ENCODE measurements around the gene FCRL6.

The FCRL6 gene

DNA sequence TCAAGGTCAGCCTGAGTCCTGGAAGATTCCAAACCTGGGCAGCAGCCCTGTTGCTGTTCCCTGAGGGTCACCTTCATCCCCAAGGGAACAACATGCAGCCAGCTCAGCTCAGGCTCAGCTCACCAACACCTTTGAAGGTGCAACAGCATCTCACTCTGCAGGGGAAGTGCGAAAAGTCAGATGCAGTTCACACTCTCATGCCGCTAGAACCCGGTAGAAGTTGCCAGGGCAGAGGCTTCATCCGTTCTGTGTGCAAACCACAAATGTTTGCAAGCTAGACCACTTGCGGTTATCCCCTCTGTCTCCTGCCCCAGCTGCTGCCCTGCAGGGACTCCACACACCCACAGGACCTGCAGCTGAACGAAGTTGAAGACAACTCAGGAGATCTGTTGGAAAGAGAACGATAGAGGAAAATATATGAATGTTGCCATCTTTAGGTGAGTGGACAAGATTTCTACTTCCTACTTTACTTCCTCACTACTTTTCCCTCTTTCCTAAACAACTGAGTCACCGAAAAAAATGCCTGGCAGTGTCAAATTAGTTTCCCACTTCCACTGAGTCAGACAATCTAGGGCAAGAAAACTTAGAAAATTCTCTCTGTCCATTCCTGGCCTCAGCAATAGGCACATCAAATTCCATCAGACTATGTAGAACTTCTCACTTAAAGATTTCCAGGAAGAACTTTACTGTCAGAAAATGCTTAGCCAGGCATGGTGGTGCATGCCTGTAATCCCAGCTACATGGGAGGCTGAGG is 1.8 kb upstream of the FCRL6 start:
- DNase-seq = no peak

DNA sequence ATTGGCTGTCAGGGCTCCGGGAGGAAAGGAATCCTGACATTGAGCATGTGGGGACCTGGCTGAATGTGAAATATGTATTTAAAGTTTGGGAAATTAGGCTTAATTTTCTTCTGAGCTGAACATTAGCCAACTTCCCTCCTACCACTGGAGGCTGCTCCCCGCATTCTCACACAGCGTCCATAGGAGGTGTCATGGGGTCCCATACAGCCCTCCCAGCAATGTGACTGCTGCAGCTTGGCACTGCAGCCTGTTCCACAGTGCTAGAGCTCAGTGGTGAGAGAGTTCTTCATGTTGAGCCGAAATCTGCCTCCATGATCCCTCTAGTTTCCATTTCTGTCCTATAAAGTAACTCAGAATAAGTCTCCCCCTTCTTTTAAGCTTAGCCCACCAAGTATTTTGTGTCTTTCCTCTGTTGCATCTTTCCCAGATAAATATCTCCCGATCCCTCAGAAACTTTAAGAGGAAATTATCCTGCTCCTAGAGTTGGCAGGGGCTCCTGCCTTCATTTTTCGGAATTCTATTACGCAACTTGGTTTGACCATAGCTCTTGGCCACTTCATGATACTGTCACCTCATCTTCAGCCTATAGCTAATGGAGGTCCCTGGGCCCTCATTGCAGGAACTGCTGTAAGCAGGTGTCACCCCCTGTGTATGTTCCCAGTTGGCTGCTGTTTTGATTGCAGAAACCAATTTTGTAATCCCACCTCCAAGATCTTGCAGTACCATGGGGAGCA is 2.0 kb downstream of the FCRL6 start:
- no peak for DNase-seq

DNA sequence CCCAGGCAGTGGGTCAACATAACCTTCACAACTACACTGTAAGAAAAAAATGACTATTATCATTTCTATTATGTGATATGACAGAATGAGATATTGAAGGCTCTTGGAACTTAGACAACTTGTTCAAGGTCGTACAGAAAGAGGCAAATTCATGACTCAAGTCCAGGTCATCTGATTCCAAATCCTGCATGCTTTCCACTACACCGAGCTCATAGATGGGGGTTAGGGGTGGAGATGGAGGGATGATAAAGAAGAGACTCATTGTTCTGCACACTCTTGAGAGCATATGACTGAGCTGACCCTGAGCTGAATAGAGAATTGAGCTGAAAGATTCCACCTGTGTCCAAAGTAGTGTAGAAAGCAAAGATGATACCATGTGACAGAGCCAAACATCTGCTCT is 2.8 kb downstream of the FCRL6 start:
- DNase-seq = no peak

DNA sequence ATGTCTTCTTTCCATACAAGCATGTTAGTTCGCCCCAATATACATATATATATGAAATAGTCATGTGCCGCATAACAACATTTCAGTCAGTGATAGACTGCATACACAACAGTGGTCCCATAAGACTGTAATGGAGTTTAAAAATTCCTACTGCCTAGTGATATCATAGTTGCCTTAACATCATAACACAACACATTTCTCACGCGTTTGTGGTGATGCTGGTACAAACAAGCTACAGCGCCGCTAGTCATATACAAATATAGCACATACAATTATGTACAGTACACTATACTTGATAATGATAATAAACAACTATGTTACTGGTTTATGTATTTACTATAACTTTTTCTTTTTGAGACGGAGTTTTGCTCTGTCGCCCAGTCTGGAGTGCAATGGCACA is 13.8 kb downstream of the FCRL6 start:
- DNase-seq = no peak

DNA sequence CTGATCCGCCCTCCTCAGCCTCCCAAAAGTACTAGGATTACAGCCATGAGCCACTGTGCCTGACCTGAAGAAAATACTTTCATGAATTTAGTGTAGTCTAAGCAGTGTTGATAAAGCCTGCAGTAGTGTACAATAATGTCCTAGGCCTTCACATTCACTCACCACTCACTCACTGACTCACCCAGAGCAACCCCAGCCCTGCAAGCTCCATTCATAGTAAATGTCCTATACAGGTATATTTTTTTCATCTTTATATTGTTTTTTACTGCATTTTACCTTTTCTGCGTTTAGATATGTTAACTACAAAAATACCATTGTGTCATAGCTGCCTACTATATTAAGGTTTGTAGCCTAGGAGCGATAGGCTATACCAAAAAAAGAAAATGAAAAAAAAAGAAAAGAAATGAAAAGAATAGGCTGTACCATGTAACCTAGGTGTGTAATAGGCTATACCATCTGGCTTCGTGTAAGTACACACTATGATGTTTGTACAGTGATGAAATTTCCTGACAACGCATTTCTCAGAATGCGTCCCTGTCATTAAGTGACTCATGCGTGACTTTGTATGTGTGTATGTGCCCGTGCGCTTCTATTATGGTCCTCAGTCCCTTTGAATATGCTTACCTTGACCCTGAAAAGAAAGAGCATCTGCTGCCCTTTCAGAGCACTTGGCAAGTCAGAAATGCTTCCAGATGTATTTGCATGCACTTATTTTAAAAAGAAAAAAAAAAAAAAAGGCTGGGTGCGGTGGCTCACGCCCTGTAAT is 15.3 kb downstream of the FCRL6 start:
- DNase-seq = no peak

DNA sequence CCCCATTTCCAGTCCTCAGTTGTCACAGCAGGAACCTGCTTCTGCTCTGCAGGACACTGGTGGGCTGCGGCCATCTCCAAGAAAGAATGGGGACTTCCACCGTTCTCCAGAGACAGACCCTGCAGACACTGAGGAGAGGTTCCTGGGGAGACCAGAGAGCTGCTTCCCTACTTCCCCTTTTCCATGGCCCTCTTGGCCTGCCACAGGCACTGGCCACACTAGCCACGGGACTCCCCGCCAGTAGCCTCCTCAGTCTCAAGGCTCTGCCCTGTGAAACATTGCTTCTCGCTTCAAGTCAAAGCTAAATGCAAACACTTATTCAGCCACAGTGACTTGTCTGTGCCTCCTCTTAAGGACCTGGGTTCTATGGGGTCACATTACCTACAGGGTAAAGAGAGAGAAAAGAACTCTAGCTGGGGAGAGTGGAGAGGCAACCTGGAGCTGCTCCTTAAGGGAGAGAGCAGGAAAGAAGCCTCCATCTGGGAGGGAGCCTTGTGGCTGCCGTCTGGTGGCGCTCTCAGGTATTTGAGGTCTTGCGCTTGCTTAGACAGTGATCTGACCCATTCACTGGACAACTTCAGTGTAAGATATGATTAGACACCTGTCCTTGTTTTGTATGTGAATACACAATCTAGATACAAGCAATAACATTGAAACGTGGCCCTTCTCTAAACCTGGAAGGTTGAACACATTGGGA is 19.2 kb downstream of the FCRL6 start:
- DNase-seq = no peak

DNA sequence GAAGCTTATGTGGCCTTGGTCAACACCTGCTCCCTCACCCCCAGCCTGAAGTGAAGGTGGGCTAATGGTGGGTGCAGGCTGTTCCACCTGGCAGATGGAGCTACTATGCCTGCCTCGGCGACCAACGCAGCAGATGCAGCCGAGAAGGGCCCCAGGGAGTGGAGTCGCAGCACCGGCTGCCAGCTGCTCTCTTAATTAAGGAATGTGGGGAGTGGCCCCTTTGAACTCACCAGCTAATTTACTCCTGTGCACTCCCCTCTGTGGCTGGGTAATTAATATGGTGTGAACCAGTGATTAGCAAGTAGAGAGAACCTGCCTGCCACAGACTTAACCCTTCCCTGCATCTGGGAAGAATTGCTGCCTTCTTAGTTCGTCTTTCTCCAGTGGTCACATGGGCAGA is 21.2 kb downstream of the FCRL6 start:
- no peak for DNase-seq

DNA sequence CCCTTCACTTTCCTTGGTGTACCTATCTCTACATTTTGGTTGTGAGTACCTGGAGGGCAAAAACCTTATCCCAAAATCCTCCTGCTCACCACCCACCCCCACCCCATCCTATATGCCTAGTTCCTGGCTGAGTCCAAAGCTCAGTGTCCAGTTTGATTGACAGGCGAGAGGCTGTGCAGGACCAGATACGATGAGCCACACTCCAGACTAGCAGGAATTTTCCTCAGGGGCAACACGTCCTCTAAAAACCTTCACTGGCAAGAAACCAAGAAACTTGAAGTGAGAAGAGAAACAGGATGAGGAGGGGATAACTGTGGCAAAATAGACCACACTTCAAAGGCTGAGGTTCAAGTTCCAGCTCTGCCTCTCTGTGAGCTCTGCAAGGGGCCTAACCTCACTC is 23.4 kb downstream of the FCRL6 start:
- DNase-seq = peak; percentile 66

DNA sequence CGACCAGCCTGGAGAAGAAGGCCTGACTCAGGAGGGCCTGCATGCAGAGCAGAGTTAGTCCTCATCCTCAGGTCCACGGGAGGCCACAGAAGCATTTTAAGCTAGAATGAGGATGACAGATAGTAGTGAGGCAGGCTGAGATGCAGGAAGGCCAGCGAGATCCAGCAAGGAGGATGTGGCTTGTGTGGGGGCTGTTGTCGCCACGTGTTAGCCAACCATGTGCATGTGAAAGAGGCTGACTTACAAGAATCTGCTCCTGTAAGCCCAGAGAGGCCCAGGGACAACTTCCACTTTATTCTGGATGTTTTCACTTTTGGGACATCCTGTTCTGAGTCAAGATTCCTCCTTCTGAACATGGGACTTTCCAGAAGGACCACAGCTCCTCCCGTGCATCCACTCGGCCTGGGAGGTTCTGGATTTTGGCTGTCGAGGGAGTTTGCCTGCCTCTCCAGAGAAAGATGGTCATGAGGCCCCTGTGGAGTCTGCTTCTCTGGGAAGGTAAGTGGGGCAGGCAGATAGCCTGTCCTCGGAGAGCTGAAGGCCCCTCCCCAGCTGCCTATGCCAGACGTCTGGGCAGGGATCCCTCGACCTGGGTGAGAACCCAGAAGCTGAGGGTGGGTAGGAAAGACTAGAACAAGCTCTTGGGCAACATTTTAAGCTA is 24.4 kb downstream of the FCRL6 start, which contains the start of gene SLAMF8:
SLAMF8 (plus strand) TSS at position 433 of the 661 bp plus-strand sequence; CDS start at position 459, 26 bp downstream.
- no peak for DNase-seq

DNA sequence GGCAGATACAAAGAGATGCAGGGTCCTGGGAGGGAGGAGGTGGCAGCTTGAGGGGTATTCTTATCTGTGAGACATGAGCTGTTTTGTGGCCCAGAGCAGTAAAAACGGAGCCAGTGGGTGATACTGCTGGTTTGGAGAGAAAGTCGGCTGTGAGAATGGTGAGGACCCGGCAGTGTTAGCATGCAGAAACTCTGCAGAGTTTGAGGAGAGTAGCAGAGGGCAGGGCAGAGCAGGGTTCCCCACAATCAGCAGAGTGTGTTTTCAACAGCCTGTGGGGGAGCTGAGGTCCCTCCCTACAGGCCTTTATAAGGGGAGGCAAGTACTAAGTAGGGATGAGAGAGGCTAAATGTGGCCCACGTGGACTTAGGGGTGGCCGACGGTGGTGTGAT is 24.9 kb downstream of the FCRL6 start:
- DNase-seq = no peak

DNA sequence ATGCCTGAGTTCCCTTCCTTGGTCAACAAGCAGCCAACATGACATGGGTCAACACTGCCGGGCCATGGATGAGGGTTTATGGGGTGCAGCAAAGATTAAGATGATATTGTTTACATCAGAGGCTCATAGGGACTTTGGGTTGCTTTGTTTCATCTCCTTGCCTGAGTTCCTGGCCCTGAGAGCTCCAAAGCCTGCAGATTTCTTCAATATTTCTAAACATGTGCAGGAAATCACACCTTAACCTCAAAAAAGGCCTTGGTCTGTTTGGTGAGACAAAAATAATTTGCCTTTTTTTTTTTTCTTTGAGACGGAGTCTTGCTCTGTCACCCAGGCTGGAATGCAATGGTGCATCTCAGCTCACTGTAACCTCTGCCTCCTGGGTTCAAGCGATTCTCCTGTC is 25.4 kb downstream of the FCRL6 start:
- no peak for DNase-seq

DNA sequence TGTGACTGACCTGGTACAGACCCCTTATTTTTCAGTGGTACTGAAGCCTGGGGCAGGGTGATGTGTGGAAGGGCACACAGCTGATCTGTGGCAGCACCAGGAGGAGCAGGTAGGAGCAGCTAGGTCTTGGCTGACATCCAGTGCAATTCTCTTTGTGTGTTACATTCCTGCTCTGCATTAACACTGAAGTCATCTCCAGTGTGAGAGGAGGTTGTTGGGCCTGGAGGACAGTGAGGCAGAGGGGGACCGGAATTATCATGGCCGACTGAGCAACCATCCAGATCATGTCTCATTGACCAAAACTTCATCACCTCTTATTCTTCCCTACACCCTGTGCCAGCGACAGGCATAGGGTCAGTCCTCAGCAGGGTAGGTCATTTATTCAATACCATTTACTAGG is 26.0 kb downstream of the FCRL6 start:
- no peak for DNase-seq

DNA sequence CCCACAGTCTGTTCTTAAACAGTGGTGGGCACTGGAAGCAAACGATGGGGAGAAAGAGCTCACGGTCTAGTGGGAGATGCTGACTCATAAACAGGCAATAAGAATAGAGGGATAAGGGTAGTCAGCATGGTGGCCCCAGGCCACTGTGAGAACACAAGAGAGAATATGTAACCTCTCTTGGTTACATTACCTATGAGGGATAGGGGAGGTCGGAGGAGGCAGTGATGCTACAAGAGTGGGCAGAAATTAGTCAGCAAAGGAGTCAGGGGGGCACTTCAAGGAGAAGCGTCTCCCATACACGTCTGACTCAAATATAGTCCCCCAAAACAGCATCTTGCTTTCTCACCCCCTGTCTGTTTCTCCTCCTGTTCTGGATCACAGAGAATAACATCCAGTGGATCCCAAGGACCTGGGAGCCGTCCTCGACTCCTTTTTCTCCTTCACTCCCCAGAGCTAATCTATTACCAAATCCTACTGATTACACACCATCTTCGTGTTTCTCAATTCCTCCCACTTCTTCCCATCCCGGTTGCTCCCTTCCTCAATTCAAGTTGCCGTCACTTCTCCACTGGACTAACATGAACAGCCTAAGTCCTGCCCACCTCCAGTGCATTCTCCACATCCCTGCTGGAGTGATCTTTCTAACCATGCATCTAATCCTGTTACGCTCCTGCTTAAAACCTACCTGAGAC is 26.6 kb downstream of the FCRL6 start:
- no peak for DNase-seq

DNA sequence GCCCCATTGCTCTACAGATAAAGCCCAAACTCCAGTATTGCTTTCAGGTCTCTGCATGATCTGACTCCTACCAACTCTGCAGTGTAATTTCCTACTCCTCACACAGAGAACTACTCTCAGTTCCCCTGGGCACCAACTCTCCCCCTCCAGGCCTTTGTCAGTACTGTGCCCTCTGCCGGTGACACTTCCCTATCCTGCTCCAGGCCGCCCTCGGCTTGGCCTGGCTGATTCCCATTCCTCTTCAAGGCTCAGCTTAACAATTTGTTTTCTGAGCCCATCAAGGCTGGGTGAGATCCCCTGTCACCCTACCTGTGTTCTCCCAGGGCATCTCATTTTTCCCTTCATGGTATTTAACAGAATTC is 27.1 kb downstream of the FCRL6 start:
- peak; percentile 83 for DNase-seq

DNA sequence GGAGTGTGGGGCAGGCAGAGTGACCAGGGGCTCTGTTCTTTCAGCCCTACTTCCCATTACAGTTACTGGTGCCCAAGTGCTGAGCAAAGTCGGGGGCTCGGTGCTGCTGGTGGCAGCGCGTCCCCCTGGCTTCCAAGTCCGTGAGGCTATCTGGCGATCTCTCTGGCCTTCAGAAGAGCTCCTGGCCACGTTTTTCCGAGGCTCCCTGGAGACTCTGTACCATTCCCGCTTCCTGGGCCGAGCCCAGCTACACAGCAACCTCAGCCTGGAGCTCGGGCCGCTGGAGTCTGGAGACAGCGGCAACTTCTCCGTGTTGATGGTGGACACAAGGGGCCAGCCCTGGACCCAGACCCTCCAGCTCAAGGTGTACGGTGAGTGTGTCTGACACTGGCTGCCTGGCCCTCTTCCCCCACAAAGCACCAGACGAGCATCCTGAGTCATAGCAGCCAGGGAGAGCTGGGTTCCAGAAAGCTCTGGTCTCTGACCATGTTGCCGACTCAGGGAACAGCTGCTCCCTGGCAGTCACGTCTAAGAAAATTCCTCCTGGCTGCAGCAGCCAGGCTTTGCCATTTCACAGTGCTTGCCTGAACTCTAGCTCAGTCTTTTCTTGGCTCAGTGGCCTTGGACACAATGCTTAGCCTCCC is 27.8 kb downstream of the FCRL6 start:
- DNase-seq = peak; percentile 88

DNA sequence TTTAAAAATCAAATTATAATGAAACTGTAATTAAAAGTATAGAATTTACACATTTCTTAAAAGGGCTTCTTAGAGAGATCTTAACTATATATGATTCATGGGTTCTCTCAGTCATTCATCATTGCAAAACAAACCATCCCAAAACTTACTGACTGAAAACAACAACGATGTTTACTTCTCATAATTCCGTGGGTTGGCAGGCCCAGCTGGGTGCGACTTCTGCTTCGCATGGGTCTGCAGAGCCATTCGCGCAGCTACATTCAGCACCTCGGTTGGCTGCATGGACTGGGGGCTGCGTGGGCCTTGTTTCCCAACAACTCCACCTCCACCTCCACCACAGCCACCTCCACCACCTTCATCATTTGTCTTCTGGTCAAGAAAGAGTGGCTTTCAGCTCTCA is 28.6 kb downstream of the FCRL6 start:
- DNase-seq = no peak

DNA sequence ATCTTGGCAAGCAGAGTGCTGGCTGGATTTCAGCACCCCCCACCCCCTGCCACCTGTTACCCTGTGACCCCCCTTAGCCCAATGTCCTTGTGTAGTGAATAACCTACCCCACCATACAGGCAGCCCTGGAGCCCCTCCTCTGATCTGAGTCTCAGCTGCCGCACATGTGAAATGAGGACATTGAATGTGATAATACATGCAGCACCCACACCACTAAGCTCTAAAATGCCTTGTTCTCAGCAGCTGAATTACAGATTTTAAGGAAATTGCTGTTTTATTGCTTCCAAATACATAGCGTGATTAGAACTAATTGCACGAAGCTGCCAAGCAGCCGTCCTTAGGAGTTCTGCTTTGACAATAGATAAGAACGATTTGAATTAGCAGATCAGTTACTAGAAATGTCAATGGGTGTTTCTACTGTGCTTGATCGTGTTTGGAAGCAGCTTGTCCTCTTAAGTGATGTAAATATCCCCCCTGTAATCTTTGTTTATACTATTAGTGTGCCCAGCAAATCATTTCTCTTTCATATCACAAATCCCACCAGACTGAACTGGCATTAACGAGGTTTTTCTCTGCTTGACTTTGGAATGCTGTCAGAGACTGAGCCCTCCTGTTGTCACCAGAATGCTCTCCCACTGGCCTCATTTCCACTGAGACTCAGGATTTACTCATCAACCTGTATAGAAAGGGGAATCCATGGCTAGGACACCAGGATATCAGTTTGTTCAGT is 29.4 kb downstream of the FCRL6 start:
- no peak for DNase-seq

DNA sequence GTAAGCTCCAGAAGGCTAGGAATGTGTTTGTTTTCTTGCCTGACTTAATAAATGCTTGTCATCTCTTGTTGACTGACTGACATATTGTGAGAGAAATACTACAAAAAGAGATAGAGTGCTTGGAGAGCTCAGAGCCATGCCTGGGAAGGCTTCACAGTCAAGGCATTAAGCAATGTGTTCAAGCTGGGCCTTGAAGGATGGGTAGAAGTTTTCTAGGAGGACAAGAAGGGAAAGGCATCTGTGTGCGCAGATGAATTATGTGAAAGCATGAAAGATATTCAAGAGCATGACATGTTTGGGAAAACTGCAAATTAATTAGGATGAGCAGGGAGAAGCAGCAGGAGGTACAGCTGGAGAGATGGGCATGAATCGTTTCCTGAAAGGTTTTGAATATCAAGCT is 30.1 kb downstream of the FCRL6 start:
- no peak for DNase-seq

DNA sequence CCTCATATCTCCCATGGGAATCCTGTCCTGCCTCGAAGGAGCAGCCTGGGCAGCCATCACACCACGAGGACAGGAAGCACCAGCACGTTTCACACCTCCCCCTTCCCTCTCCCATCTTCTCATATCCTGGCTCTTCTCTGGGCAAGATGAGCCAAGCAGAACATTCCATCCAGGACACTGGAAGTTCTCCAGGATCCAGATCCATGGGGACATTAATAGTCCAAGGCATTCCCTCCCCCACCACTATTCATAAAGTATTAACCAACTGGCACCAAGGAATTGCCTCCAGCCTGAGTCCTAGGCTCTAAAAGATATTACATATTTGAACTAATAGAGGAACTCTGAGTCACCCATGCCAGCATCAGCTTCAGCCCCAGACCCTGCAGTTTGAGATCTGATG is 33.2 kb downstream of the FCRL6 start:
- no peak for DNase-seq

DNA sequence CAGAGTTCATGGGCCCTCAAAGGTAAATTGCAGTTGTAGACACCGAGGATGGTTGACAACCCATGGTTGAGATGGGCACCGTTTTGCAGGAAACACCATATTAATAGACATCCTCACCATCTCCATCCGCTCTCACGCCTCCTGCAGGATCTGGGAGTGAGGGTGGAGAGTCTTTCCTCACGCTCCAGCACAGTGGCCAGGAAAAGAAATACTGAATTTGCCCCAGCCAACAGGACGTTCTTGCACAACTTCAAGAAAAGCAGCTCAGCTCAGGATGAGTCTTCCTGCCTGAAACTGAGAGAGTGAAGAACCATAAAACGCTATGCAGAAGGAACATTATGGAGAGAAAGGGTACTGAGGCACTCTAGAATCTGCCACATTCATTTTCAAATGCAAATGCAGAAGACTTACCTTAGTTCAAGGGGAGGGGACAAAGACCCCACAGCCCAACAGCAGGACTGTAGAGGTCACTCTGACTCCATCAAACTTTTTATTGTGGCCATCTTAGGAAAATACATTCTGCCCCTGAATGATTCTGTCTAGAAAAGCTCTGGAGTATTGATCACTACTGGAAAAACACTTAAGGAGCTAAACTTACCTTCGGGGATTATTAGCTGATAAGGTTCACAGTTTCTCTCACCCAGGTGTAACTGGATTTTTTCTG is 33.8 kb downstream of the FCRL6 start:
- no peak for DNase-seq
